HepG2 (cell line): ENCODE data around the gene TAF13. TPM values are rescaled to one million over a fixed set of nuclear protein-coding genes. Genes with fewer than 3 reads are reported as not detected.

Source experiments
- ATF6 ChIP-seq: sonication (generic); formaldehyde crosslinking; conservative IDR thresholded peaks from 2 replicates; pipeline ENCODE4 v1.4.0; 2020; ENCODE audit warnings: missing genetic modification reagents
- CBFB ChIP-seq: sonication (generic); formaldehyde crosslinking; IDR thresholded peaks from 2 replicates; pipeline ENCODE4 v1.4.0; 2020; ENCODE audit warnings: missing genetic modification reagents
- ETV6 ChIP-seq: sonication (generic); formaldehyde crosslinking; conservative IDR thresholded peaks from 2 replicates; pipeline ENCODE4 v1.4.0; 2020; ENCODE audit warnings: missing genetic modification reagents
- FOXA1 ChIP-seq, 2 experiments: fragments of 450-650 bp in 1 of 2; sonication (generic) in 1 of 2; formaldehyde crosslinking in 1 of 2; IDR thresholded peaks; 2 replicates each; pipeline versions ENCODE4 v1.4.0 to v1.6.1; 2016 to 2020; ENCODE audit warnings: missing genetic modification reagents in 1 of 2
- GMEB1 ChIP-seq: sonication (generic); formaldehyde crosslinking; IDR thresholded peaks from 2 replicates; pipeline ENCODE4 v1.5.1; 2020; ENCODE audit warnings: missing genetic modification reagents, mild to moderate bottlenecking, borderline replicate concordance
- MAFF ChIP-seq: IDR thresholded peaks from 2 replicates; pipeline ENCODE4 v1.6.1; 2011; ENCODE audit warnings: low read depth, low read length, improper control_type of control experiment
- NCOA2 ChIP-seq: sonication (generic); formaldehyde crosslinking; IDR thresholded peaks from 2 replicates; pipeline ENCODE4 v1.8.0; 2022; ENCODE audit warnings: inconsistent platforms
- POGK ChIP-seq: sonication (generic); formaldehyde crosslinking; conservative IDR thresholded peaks from 2 replicates; pipeline ENCODE4 v1.8.0; 2022; ENCODE audit warnings: mild to moderate bottlenecking, moderate library complexity, missing genetic modification reagents
- SOX5 ChIP-seq: IDR thresholded peaks from 2 replicates; pipeline ENCODE4 v1.6.1; 2016; ENCODE audit warnings: borderline replicate concordance
- ZBTB46 ChIP-seq: sonication (generic); formaldehyde crosslinking; IDR thresholded peaks from 2 replicates; pipeline ENCODE4 v1.4.0; 2020; ENCODE audit warnings: mild to moderate bottlenecking, missing genetic modification reagents, borderline replicate concordance
- ZFP37 ChIP-seq: sonication (generic); formaldehyde crosslinking; IDR thresholded peaks from 2 replicates; pipeline ENCODE4 v1.4.0; 2020; ENCODE audit warnings: missing genetic modification reagents, borderline replicate concordance
- ZNF160 ChIP-seq: sonication (generic); formaldehyde crosslinking; IDR thresholded peaks from 2 replicates; pipeline ENCODE4 v1.8.0; 2022; ENCODE audit warnings: mild to moderate bottlenecking, inconsistent platforms, missing genetic modification reagents
- ZNF350 ChIP-seq: sonication (generic); formaldehyde crosslinking; IDR thresholded peaks from 2 replicates; pipeline ENCODE4 v1.4.0; 2020; ENCODE audit warnings: mild to moderate bottlenecking, low read depth, missing genetic modification reagents, borderline replicate concordance
- ZNF430 ChIP-seq: sonication (generic); formaldehyde crosslinking; IDR thresholded peaks from 2 replicates; pipeline ENCODE4 v1.9.0; 2021; ENCODE audit warnings: mild to moderate bottlenecking, missing genetic modification reagents
- ZNF546 ChIP-seq: sonication (generic); formaldehyde crosslinking; conservative IDR thresholded peaks from 2 replicates; pipeline ENCODE4 v1.8.1; 2023; ENCODE audit warnings: mild to moderate bottlenecking, missing genetic modification reagents
- ZNF574 ChIP-seq: sonication (generic); formaldehyde crosslinking; IDR thresholded peaks from 2 replicates; pipeline ENCODE4 v1.4.0; 2020; ENCODE audit warnings: missing genetic modification reagents
- ZNF619 ChIP-seq: sonication (generic); formaldehyde crosslinking; IDR thresholded peaks from 2 replicates; pipeline ENCODE4 v1.4.0; 2020; ENCODE audit warnings: mild to moderate bottlenecking, missing genetic modification reagents
- ZNF773 ChIP-seq: sonication (generic); formaldehyde crosslinking; IDR thresholded peaks from 2 replicates; pipeline ENCODE4 v1.4.0; 2020; ENCODE audit warnings: missing genetic modification reagents, borderline replicate concordance
- ZNF879 ChIP-seq: sonication (generic); formaldehyde crosslinking; IDR thresholded peaks from 2 replicates; pipeline ENCODE4 v1.8.1; 2023; ENCODE audit warnings: missing genetic modification reagents
- polyA plus RNA-seq, 8 experiments: library from polyadenylated mRNA; depleted of rRNA in 3 of 8; stranded (reverse) in 7 of 8; unstranded in 1 of 8; fragments of >200 nt; fragmentation: Illumina TruSeq in 4 of 8; extraction: Trizol in 4 of 8; gene quantifications; 2 replicates each; pipeline versions ENCODE4 v1.2.1 to v1.2.3, GENCODE V29; 2011 to 2016; ENCODE audit warnings: low read depth in 4 of 8, missing spikeins in 1 of 8, mixed read lengths in 1 of 8; ENCODE audit not compliant: insufficient read depth in 1 of 8
- total RNA-seq, 5 experiments: library from RNA; depleted of rRNA; stranded (reverse); fragments of >200 nt; fragmentation: Illumina TruSeq; extraction: Trizol; gene quantifications; 2 replicates each; pipeline ENCODE4 v1.2.3, GENCODE V29; 2016; ENCODE audit warnings: low read depth in 1 of 5

TAF13 gene
- total and polyA plus RNA-seq, 2 of the 13 experiments (the other 11 are each of a cell fraction or from before 2014, with no cell fraction given) = 11.5 to 36.3 TPM

- TF ChIP-seq ZNF574 (CRISPR knock-in tag) (0 out of 2 replicates have a peak, but pooled peaks have one; percentile 18), ETV6 (CRISPR knock-in tag) (no peak), ZNF619 (CRISPR knock-in tag) (no peak), POGK (no peak), ZBTB46 (CRISPR knock-in tag) (no peak), ZNF160 (CRISPR knock-in tag) (no peak), ZNF430 (CRISPR knock-in tag) (0 out of 2 replicates have a peak, but pooled peaks have one; percentile 35), ZNF773 (CRISPR knock-in tag) (no peak), CBFB (CRISPR knock-in tag) (no peak), ZNF546 (no peak), ZFP37 (CRISPR knock-in tag) (no peak), ZNF350 (no peak), SOX5 (CRISPR knock-in tag) (peak; percentile 33; the same call in 1 of the 2 replicates), MAFF (no peak), NCOA2 (CRISPR knock-in tag) (no peak), ZNF879 (CRISPR knock-in tag) (no peak), FOXA1 (IDR thresholded peaks at IDR 0.05) (no peak), FOXA1 (CRISPR knock-in tag; IDR thresholded peaks at IDR 0.05) (0 out of 2 replicates have a peak, but pooled peaks have one; percentile 3), GMEB1 (CRISPR knock-in tag) (no peak), ATF6 (no peak)
Measured at GRCh38 chr1:109083923-109084322, 8.1 kb upstream of the TAF13 start (continued).
